ENCODE measurements around the gene FSTL3.

- TF ChIP-seq POLR2A (IDR thresholded peaks at IDR 0.05), result no peak
- TF ChIP-seq POLR2AphosphoS5 (IDR thresholded peaks at IDR 0.05), result no peak
Measured at GRCh38 chr19:709196-709964, 33.2 kb downstream of the FSTL3 start.
